Caco-2 (cell line): ENCODE data around the gene SLX4IP. TPM values are rescaled to one million over a fixed set of nuclear protein-coding genes. Genes with fewer than 3 reads are reported as not detected.

Source experiments
- BruUV-seq: library from RNA; stranded (reverse); fragments of 400-500 nt; replicated peaks from 2 replicates; lab custom pipeline; 2021; lab: Mats Ljungman, UMichigan
- CTCF ChIA-PET: fragments of 300-600 bp; sonication (Branson Sonifier 250); formaldehyde crosslinking; loops from one replicate; lab custom pipeline; 2022; ENCODE audit warnings: antibody characterized with exemption; lab: Charles Lee
- POLR2A ChIA-PET: fragments of 300-600 bp; sonication (Branson Sonifier 250); formaldehyde crosslinking; loops from one replicate; lab custom pipeline; 2022; ENCODE audit warnings: antibody characterized with exemption; lab: Charles Lee
- DNase-seq, 2 experiments: peaks; one replicate each; pipeline versions ENCODE4 v3.0.0 to v3.0.0-alpha.2; 2020 to 2022
- H3K27me3 ChIP-seq: replicated peaks from 2 replicates; pipeline ENCODE4 v1.6.0; 2011; ENCODE audit warnings: low read length; ENCODE audit not compliant: control insufficient read depth, insufficient read depth
- H3K36me3 ChIP-seq: 2 replicates; pipeline ENCODE4 v1.5.1; 2011; ENCODE audit warnings: low read length; ENCODE audit not compliant: control insufficient read depth, insufficient read depth
- H3K4me1 ChIP-seq: fragments of 250-450 bp; sonication (Bioruptor Pico); 2 replicates; pipeline ENCODE4 v1.5.1; 2020; ENCODE audit warnings: mild to moderate bottlenecking
- H3K4me3 ChIP-seq: 2 replicates; pipeline ENCODE4 v1.5.1; 2011; ENCODE audit warnings: low read depth, mild to moderate bottlenecking, control low read depth, low read length
- H3K9me3 ChIP-seq: fragments of 250-450 bp; sonication (Bioruptor Pico); 2 replicates; pipeline ENCODE4 v1.5.1; 2020; ENCODE audit warnings: mild to moderate bottlenecking, moderate library complexity
- H3K27ac Mint-ChIP-seq: one replicate; pipeline ENCODE4 v1.8.0; 2022; ENCODE audit warnings: mixed read lengths; ENCODE audit not compliant: unreplicated experiment
- H3K27me3 Mint-ChIP-seq: one replicate; pipeline ENCODE4 v1.8.0; 2022; ENCODE audit warnings: mixed read lengths; ENCODE audit not compliant: insufficient read depth, unreplicated experiment
- H3K36me3 Mint-ChIP-seq: one replicate; pipeline ENCODE4 v1.8.0; 2022; ENCODE audit warnings: mild to moderate bottlenecking, mixed read lengths; ENCODE audit not compliant: insufficient read depth, unreplicated experiment
- H3K4me1 Mint-ChIP-seq: one replicate; pipeline ENCODE4 v1.8.0; 2022; ENCODE audit warnings: low read depth, mixed read lengths; ENCODE audit not compliant: unreplicated experiment
- H3K4me3 Mint-ChIP-seq: one replicate; pipeline ENCODE4 v1.8.0; 2022; ENCODE audit warnings: mild to moderate bottlenecking, moderate library complexity, mixed read lengths; ENCODE audit not compliant: unreplicated experiment
- H3K9me3 Mint-ChIP-seq: one replicate; pipeline ENCODE4 v1.8.0; 2022; ENCODE audit warnings: mixed read lengths; ENCODE audit not compliant: unreplicated experiment
- CTCF ChIP-seq, 2 experiments: fragments of 200-600 bp in 1 of 2; IDR thresholded peaks; 1 replicate in 1 of 2; 2 replicates in 1 of 2; pipeline versions ENCODE4 v1.5.1 to v1.8.0; 2011 to 2022; ENCODE audit warnings: antibody characterized with exemption in 1 of 2, control low read depth in 1 of 2, inconsistent platforms in 1 of 2, low read depth in 1 of 2, low read length in 1 of 2, mild to moderate bottlenecking in 1 of 2, moderate library complexity in 1 of 2; ENCODE audit not compliant: insufficient read depth in 1 of 2, severe bottlenecking in 1 of 2, unreplicated experiment in 1 of 2
- intact Hi-C: fragments of 100-400 bp; cut with micrococcal nuclease; formaldehyde crosslinking; loops from one replicate; pipeline ENCODE4 v1.10.0; 2022; ENCODE audit not compliant: unreplicated experiment
- total RNA-seq: library from RNA; stranded (reverse); gene quantifications from 2 replicates; pipeline ENCODE4 v1.2.3, GENCODE V29; 2022

The SLX4IP gene
- total RNA-seq, 1 experiment from 2014 or later: 8.5 TPM

DNA sequence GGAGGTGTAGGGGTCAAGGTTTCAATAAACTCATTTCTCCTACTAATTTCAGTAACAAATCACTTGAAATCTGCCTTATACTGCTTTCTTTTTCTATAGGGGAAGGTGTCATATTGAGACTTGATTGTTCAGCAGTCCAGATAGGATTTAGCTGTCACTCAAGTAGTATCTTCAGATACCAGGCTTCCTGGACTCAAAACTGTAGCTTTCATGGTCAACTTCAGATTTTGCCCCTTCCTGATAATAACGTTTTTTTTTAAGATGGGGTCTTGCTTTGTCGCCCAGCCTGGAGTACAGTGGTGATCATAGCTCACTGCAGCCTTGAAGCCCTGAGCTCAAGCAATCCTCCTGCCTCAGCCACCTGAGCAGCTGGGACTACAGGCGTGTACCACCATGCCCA lies 160.9 kb downstream of the SLX4IP start:
- no peak for DNase-seq
- Histone ChIP-seq H3K27me3 (no peaks in the 10 kb centered on the region), H3K4me1 (peaks cover 10% of the 10 kb centered on the region; the same call in 1 of the 2 replicates), H3K4me3 (no peak overlapping the region), H3K36me3 (no peaks in the 10 kb centered on the region), H3K9me3 (no peaks in the 10 kb centered on the region)
- CTCF ChIA-PET: interaction anchor here (1.0 kb wide), 1 partner anchor 15 kb away, joined by 3 read pairs; no protein-coding TSS in a partner anchor
- Mint-ChIP-seq H3K27me3 (no peaks in the 10 kb centered on the region), H3K36me3 (peaks cover 6% of the 10 kb centered on the region), H3K27ac (no peak overlapping the region), H3K4me1 (peaks cover 8% of the 10 kb centered on the region), H3K9me3 (no peaks in the 10 kb centered on the region), H3K4me3 (no peak overlapping the region)
- POLR2A ChIA-PET: no interaction called here
- no peak for TF ChIP-seq CTCF (IDR thresholded peaks at IDR 0.05; ENCODE audit: insufficient read depth in 1 of 2, low read depth in 1 of 2, low read length in 1 of 2, severe bottlenecking in 1 of 2, unreplicated experiment in 1 of 2)
- intact Hi-C loops: no loop called here
- no TSS peak for BruUV-seq

DNA sequence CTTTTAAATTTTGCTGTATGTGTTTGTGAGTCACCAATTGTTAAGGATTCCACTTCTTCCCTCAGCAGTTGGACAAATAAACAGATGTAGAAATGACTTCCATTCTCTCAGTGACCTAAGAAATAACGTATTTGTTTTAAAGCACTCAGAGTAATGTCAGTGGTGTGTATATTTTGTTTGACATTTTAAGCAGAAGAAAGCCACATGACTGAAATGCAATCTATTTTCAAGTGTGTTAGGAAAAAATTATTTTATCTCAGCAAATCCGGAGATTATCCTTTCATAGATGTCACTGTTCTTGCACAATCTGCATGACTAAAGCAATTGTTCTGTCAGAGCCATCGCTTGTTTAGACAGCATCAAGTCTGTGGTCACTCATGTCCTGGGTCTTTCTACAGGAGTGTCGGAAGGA lies 161.6 kb downstream of the SLX4IP start:
- Mint-ChIP-seq H3K27ac (no peak overlapping the region), H3K4me3 (no peak overlapping the region), H3K36me3 (peaks cover 6% of the 10 kb centered on the region), H3K4me1 (peaks cover 8% of the 10 kb centered on the region), H3K9me3 (peaks cover under 1% of the 10 kb centered on the region), H3K27me3 (no peaks in the 10 kb centered on the region)
- Histone ChIP-seq H3K9me3 (no peaks in the 10 kb centered on the region), H3K36me3 (no peaks in the 10 kb centered on the region), H3K27me3 (no peaks in the 10 kb centered on the region), H3K4me1 (peaks cover 10% of the 10 kb centered on the region; the same call in 1 of the 2 replicates), H3K4me3 (no peak overlapping the region)
- no peak for TF ChIP-seq CTCF (IDR thresholded peaks at IDR 0.05; ENCODE audit: insufficient read depth in 1 of 2, low read depth in 1 of 2, low read length in 1 of 2, severe bottlenecking in 1 of 2, unreplicated experiment in 1 of 2)
- intact Hi-C loops: no loop called here
- ChIA-PET CTCF (no interaction called here), POLR2A (no interaction called here)
- DNase-seq: no peak
- BruUV-seq: no TSS peak

DNA sequence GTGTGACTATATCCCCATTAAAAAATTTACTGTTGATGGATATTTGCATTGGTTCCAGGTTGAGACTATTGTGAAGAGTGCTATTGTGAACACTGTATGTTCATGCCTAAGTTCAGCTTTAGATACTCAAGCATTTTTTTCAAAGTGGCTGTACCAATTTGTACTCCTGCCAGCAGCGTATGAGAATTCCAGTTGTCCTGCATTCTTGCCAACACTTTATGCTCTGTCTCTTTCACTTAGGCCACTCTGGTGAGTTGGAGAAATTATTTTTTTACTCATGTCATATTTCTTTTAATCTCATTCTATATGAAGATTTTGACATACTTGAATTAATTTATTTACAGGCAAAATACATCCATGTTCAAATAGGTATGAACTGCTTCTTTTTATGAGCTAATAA lies 162.5 kb downstream of the SLX4IP start:
- TF ChIP-seq CTCF (IDR thresholded peaks at IDR 0.05; ENCODE audit: insufficient read depth in 1 of 2, low read depth in 1 of 2, low read length in 1 of 2, severe bottlenecking in 1 of 2, unreplicated experiment in 1 of 2): no peak
- POLR2A ChIA-PET: no interaction called here
- peaks cover 8% of the 10 kb centered on the region for H3K4me1 Mint-ChIP-seq
- no peaks in the 10 kb centered on the region for H3K27me3 Mint-ChIP-seq
- BruUV-seq: no TSS peak
- Histone ChIP-seq H3K9me3 (no peaks in the 10 kb centered on the region), H3K4me3 (no peak overlapping the region), H3K27me3 (no peaks in the 10 kb centered on the region), H3K36me3 (no peaks in the 10 kb centered on the region; the same call in 1 of the 2 replicates), H3K4me1 (peaks cover 10% of the 10 kb centered on the region; the same call in 1 of the 2 replicates)
- H3K27ac Mint-ChIP-seq: no peak overlapping the region
- CTCF ChIA-PET: no interaction called here
- no peak overlapping the region for H3K4me3 Mint-ChIP-seq
- H3K9me3 Mint-ChIP-seq: peaks cover 9% of the 10 kb centered on the region
- peaks cover 5% of the 10 kb centered on the region for H3K36me3 Mint-ChIP-seq
- no peak for DNase-seq
- intact Hi-C loops: loop anchor here (2.0 kb wide), 1 partner anchor 31 kb away; no protein-coding TSS in a partner anchor
